Activated gamma-delta T cell (primary cell): ENCODE measurements around the gene UBR4.
"Not testable (repeated sequence)": the region's sequence is repeated elsewhere in the genome, so short reads cannot be mapped to it uniquely, and the experiment has no call there.

Experiments used
- DNase-seq: peaks from one replicate; lab custom pipeline; 2025; lab: John Stamatoyannopoulos, UW

The UBR4 gene

GRCh38 chr1:19190468-19190867 lies 19.6 kb downstream of the UBR4 start:
- DNase-seq, result no peak

- DNase-seq, result no peak
These were observed 20.8 kb downstream of the UBR4 start for GRCh38 chr1:19189270-19189669.

- DNase-seq, result no peak
These were observed 22.2 kb downstream of the UBR4 start for GRCh38 chr1:19187852-19188251.

GRCh38 chr1:19186001-19186400 lies 24.1 kb downstream of the UBR4 start:
- DNase-seq, result no peak

DNA sequence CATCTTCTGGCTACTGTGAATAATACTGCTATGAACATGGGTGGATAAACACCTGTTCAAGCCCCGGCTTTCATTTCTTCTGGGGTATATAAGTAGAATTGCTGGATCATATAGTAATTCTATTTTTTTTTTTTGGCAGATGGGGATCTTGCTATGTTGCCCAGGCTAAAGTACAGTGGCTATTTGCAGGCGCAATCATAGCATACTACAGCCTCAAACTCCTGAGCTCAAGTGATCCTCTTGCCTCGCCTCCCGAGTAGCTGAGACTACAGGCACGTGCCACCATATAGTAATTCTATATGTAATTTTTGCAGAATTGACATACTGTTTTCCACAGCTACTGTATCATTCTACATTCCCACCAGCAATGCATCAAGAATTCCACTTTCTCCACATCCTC lies 27.8 kb downstream of the UBR4 start:
- no peak for DNase-seq

DNA sequence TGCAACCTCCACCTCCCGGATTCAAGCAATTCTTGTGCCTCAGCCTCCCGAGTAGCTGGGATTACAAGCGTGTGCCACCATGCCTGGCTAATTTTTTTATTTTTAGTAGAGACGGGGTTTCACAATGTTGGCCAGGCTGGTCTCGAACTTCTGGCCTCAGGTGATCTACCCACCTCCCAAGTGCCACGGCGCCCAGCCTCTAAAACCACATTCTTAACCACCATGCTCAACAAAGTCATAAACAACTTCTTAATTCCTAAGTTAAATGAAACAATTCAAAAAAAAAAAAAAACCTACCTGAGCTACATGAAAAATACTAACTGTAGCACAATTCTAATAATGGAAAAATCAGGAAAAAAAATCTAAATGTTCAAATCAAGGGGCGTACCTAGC lies 29.8 kb downstream of the UBR4 start:
- not testable (repeated sequence) for DNase-seq

GRCh38 chr1:19179597-19180264 lies 30.3 kb downstream of the UBR4 start:
- no peak for DNase-seq

DNA sequence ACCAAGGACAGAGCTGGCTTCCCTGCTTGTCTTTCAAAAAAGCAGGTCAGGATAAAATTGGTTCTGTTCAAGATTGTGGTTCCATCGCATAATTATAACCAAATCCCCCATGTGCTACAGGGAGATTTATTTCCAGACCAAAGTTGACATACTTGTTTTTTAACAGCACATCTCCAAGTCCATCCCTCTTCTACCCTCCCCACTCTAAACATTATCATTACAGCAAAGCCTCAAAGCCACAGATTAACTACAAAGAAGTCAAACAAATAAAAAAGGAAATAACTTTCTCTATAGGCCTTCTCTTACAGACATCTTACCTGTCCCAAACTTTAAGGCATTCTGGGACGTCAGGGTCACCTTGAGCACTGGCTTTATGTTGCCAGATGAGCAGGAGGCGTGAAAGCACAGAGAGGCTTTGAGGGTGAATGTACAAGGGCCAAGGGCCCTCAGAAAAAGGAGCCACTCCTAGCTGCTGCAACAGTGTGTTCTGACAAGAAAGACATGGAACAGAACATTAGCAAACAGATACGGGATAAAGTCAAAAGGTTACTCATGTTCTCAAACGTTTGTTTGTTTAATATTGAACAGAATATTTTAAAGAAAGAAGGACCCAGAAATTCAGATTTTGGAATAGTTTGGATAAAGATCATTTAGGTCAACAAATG lies 31.2 kb downstream of the UBR4 start:
- no peak for DNase-seq

- no peak for DNase-seq
These were observed 32.3 kb downstream of the UBR4 start for GRCh38 chr1:19177811-19178210.

DNA sequence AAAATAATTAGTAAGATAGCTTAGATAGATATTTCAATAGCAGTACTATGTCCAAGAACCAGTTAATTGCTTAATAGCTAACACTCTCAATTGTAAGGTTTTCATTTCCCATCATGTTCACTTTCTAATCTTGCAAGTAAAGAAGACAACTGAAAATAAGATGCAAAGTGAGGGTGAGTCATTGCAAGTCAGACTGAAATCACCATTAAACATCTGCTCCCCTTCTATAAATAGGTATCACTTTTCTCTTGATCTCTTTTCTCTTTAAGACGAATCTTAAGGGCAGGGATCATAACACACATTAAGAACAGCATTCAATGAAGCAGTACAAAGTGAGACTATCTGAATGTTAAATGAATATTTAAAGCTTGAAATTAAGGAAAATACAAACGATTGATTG lies 40.4 kb downstream of the UBR4 start:
- no peak for DNase-seq

- DNase-seq, result no peak
These were observed 42.9 kb downstream of the UBR4 start for GRCh38 chr1:19167140-19167539.

GRCh38 chr1:19166066-19166465 lies 44.0 kb downstream of the UBR4 start:
- no peak for DNase-seq

DNA sequence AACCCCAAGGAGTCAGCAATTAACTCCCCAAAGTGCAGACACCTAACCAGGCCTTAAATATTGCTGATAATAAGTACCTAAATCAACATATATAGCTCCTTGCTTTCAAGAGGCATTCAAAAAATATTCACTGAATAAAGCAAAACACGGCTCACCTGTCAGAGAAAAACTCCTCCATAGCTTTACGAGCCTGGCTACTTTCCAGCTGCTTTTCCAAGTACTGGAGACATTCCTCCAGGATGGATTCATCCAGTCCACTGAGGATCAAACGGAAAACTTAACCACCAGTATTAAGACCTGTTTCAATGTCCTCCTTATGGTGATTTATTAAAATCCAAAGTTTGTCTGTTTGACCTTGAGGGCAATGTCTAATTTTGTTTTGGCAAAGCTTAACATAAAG lies 44.6 kb downstream of the UBR4 start:
- no peak for DNase-seq

GRCh38 chr1:19164274-19165015 lies 45.6 kb downstream of the UBR4 start:
- no peak for DNase-seq

- no peak for DNase-seq
These were observed 46.8 kb downstream of the UBR4 start for GRCh38 chr1:19163261-19163660.

- DNase-seq, result no peak
These were observed 49.2 kb downstream of the UBR4 start for GRCh38 chr1:19160831-19161230.

DNA sequence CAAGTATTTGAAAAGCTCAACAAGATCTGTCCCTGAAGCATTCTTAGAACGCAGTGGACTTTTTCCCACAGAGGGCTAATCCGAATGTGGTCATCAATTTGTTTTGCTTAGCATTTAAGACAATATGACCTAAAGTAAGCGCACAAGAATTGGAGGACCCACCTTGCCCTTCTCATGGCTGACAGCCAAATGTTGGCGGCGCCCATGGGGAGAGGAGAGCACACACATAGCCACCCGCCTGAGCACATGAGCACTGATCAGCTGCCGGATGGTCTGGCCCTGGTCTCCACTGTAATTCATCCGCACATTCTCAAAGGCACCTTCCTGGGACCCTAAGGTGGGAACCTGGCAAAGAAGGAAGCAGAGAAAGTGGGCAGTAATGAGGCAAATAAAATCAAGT lies 52.4 kb downstream of the UBR4 start:
- no peak for DNase-seq

GRCh38 chr1:19156676-19157075 lies 53.4 kb downstream of the UBR4 start:
- no peak for DNase-seq

DNA sequence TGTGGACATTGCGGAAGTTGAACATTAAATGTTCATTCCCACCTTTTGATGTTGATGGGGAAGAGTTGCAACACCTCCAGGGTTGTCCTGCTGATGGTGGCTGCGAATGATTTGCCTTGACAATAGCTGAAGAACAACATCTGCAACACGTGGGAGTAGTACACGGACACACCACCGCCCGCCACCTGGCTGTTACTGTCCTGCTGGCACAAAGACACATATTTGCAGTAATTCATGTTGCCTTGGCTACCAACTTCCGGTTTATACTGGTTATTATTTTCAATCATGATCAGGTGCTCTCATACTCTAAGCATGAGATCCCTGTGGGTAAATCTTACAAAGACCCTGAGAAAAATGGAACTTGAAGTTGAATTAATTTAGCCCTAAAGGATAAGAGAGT lies 55.2 kb downstream of the UBR4 start:
- DNase-seq, result no peak

GRCh38 chr1:19153169-19153568 lies 56.9 kb downstream of the UBR4 start:
- no peak for DNase-seq

GRCh38 chr1:19151537-19151936 lies 58.5 kb downstream of the UBR4 start:
- no peak for DNase-seq

GRCh38 chr1:19149736-19150135 lies 60.3 kb downstream of the UBR4 start:
- no peak for DNase-seq

DNA sequence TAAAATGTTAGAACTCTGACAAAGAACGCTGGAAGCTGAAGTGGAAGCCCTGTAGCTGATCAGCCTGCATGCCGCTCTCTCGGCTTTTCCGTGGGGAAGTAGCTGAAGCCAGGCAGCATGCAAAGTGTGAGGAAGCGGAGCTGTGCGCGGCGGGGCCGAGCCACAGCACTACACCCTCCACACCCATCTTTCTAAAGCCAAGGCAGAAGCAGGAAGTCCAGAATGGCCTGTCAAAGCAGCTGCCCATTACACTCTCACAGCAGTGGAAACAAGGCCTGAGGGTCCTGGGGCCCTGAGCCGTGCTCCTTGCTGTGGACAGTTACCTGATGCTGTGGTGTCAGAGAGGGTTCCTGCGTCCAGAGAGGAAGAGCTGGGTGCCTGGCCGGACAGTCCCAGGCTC lies 69.6 kb downstream of the UBR4 start:
- no peak for DNase-seq
